GM21528 (cell line): Measurements from ENCODE around the gene NNMT.

ENCODE experiments used
- ATAC-seq: cut with Tn5 transposase; IDR thresholded peaks from one replicate; pipeline ENCODE4 v1.9.1; 2021; ENCODE audit warnings: mild to moderate bottlenecking, moderate library complexity; ENCODE audit not compliant: unreplicated experiment, low FRiP score

NNMT gene

GRCh38 chr11:114262681-114263512, 33.3 kb upstream of the NNMT start:
- no peak for ATAC-seq

GRCh38 chr11:114263513-114264170, 32.6 kb upstream of the NNMT start:
- ATAC-seq = no peak

GRCh38 chr11:114264381-114264780, 31.8 kb upstream of the NNMT start:
- ATAC-seq = no peak

- ATAC-seq = no peak
Observed at GRCh38 chr11:114265122-114265878, 30.9 kb upstream of the NNMT start.

GRCh38 chr11:114269498-114269897, 26.7 kb upstream of the NNMT start:
- no peak for ATAC-seq

- no peak for ATAC-seq
Observed at GRCh38 chr11:114270531-114271270, 25.5 kb upstream of the NNMT start.

- no peak for ATAC-seq
Observed at GRCh38 chr11:114271316-114271715, 24.9 kb upstream of the NNMT start.

GRCh38 chr11:114272311-114272710, 23.9 kb upstream of the NNMT start:
- ATAC-seq = no peak

- no peak for ATAC-seq
Observed at GRCh38 chr11:114273071-114273470, 23.1 kb upstream of the NNMT start.

GRCh38 chr11:114273890-114274635, 22.1 kb upstream of the NNMT start:
- no peak for ATAC-seq

GRCh38 chr11:114274637-114275036, 21.6 kb upstream of the NNMT start:
- ATAC-seq = no peak

GRCh38 chr11:114275280-114275679, 20.9 kb upstream of the NNMT start:
- ATAC-seq = no peak

GRCh38 chr11:114276077-114276476, 20.1 kb upstream of the NNMT start:
- ATAC-seq = no peak

GRCh38 chr11:114277637-114278341, 18.4 kb upstream of the NNMT start:
- ATAC-seq = no peak

GRCh38 chr11:114278342-114279065, 17.7 kb upstream of the NNMT start:
- no peak for ATAC-seq

- no peak for ATAC-seq
Observed at GRCh38 chr11:114279792-114280546, 16.2 kb upstream of the NNMT start.

GRCh38 chr11:114280696-114281095, 15.5 kb upstream of the NNMT start:
- ATAC-seq = no peak

- ATAC-seq = no peak
Observed at GRCh38 chr11:114281388-114281956, 14.7 kb upstream of the NNMT start.
